CD4-positive, alpha-beta T cell treated with Interleukin-2 at 100 ng/mL for 4 hours (primary cell): ENCODE data around the gene HMCES.
"Not testable (repeated sequence)": the region's sequence is repeated elsewhere in the genome, so short reads cannot be mapped to it uniquely, and the experiment has no call there.

ENCODE experiments used
- DNase-seq: peaks from one replicate; pipeline ENCODE4 v3.0.0-alpha.2; 2020; ENCODE audit warnings: low spot score

HMCES gene

DNA sequence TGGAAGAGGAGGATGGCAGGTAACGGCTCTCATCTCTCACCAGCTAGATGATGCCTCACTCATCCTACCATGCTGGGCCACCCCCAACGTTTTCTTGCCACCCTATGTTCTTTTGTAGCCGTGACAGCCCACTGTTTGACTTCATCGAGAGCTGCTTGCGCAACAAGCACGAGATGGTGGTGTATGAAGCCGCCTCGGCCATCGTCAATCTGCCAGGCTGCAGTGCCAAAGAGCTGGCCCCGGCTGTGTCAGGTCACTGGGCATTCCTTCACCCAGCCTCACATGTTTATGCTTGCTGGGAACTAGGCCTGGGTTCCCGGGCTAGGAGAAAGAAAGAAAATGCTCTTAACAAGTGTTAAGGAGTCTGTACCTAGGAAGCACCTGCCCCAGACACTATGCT, 21.1 kb upstream of the HMCES start:
- DNase-seq = no peak

DNA sequence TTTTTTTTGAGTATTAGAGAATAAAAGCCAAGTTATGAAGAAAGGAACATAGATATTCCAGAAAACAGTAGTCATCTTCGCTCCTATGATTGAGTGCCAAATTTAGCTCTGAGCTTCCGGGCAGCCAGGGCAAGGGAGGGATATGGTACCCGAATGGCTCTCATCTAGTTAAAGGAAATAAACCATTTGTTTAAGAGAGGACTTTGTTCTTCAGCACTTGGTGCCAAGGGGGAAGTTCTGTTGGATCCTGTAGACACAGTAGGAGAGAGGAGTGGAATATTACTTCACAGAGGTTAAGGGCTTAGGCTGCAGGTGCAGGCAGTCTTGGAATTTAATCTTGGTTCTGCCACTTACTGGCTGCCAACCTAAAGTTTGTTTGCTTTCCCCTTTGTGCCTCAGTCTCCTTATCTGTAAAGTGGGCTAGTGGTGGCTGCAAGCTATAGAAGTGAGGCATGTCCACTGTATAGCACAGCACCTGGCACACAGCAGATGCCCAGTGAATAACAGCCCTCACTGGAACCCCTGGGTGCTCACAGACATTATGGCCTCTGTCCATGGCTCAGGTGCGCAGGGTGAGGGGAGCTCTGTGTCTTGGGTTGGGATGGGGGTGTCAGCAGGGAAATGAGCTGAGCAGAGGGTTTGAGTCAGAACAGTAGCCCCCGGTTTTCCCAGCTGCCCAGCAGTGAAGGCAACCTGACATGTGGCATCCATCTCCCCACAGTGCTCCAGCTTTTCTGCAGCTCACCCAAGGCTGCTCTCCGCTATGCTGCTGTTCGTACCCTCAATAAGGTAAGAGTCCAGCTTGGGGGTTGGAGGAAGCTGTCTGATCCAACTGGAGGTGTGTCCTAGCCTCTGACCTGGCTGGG, 18.8 kb upstream of the HMCES start:
- no peak for DNase-seq

DNA sequence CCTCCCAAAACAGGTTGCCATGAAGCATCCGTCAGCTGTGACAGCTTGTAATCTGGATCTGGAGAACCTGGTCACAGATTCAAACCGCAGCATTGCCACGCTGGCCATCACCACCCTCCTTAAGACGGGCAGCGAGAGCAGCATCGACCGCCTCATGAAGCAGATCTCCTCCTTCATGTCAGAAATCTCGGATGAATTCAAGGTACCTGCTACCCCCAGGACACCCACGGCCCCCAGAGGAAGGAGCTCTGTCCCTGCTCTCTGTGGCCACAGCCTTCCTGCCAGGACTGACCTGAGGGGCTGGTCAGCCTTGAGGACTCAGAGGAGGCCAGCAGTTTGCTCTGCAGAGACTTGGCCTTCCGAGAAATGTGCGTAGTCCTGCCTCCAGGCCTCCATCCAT, 18.1 kb upstream of the HMCES start:
- DNase-seq = no peak

DNA sequence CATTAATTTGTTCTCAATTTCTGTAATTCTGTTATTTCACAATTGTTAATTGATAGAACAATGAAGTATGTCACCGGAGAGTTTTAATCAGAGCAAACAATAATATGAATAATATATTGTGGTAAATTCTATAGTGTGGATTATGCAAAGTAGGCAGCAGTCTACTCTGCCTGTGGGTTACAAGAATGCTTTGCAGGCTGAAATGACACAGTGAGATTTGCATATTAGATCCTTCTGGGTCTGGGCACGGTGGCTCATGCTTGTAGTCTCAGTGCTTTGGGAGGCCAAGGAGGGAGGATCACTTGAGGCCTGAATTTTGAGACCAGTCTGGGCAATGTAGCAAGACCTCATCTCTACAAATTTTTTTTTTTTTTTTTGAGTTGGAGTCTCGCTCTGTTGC, 16.8 kb upstream of the HMCES start:
- no peak for DNase-seq

DNA sequence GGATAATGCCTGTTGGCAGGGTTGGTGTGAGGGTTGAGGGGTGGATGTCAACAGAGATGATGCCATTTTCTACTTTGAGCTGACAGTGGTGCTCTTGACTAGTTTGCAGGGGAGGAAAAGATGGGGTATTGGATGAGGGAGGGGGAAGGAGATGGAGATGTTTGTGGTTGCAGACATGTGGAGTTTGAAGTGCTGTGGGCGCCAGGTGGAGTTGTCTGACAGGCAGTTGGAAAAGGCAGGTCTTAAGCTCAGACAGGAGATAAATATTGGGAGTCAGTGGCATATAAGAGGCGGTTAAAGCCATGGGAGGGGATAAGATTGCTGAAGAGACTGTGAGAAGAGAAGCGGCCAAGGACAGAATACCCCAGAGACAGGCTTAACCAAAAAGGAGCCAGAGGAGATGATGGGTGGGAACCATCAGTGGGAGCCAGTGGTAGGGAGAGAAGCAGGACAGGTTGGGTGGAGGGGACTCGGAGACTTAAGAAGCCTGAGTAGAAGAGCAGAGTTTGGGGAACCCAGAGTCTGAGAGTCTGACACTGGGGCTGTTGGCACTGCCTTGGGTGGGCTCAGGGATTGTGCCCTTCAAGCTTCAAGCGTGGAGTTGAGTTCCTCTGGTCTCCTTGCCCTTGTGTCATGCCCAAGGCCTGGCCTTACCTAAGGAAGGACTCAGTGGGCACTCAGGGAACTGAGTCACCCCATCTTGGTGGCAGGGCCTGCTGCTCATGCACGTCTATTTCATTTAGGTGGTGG, 15.3 kb upstream of the HMCES start:
- no peak for DNase-seq

DNA sequence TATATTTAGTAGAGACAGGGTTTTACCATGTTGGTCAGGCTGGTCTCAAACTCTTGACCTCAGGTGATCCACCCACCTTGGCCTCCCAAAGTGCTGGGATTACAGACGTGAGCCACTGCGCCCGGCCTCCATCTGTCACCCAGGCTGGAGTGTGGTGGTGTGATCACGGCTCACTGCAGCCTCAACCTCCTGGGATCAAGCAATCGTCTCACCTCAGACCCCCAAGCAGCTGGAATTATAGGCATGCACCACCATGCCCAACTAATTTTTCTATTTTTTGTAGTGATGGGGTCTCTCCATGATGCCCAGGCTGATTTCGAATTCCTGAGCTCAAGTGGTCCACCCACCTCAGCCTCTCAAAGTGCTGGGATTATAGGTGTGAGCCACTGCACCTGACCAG, 13.7 kb upstream of the HMCES start:
- DNase-seq = not testable (repeated sequence)

DNA sequence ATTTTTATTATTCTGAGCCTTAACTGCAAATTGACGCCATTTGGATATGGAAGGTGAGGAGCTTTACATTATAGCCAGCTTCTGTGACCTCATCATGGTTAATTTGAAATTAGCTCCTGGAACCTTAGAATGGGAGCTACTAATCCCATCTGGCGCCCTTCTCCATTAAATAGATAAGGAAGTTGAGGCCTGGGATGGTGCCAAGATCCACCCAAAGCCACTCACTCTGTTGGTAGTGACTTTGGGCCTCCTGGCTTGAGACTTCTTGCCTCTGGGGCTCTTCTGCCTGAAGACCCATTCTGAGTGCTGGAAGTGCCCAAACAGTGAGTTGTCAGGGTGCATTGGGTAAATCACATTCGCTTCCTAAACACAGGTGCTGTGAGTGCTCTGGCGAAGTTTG, 12.0 kb upstream of the HMCES start:
- no peak for DNase-seq

DNA sequence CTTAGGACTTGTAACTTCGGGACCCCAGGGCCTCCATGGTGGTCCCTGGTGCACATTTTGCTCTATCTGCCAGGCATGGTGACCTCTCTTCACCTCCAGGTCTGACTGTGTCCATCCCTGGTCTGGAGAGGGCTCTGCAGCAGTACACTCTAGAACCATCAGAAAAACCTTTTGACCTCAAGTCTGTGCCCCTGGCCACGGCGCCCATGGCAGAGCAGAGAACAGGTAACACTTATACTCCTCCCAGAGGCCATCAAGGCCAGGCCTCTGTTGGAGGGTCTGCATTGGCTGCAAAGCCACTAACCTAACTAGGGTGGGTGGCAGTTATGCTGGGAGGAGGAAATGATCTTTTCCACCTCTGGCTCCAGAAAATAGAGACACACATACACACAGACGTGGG, 10.3 kb upstream of the HMCES start:
- no peak for DNase-seq

DNA sequence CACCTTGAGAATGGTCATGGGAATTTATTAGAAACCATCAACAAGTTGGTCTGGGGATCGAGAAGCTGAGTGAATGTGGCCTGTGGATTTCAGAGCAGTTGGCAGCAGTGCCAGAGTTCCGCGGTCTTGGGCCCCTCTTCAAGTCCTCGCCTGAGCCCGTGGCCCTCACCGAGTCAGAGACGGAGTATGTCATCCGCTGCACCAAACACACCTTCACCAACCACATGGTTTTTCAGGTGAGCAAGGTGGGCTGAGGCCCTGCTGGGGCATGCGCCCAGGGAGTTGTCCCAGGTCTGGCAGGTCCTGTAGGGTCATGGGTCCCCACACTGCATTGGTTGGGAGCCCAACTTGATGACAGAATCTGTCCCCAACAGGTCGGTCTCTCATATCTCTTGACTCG, 7.0 kb upstream of the HMCES start:
- no peak for DNase-seq

DNA sequence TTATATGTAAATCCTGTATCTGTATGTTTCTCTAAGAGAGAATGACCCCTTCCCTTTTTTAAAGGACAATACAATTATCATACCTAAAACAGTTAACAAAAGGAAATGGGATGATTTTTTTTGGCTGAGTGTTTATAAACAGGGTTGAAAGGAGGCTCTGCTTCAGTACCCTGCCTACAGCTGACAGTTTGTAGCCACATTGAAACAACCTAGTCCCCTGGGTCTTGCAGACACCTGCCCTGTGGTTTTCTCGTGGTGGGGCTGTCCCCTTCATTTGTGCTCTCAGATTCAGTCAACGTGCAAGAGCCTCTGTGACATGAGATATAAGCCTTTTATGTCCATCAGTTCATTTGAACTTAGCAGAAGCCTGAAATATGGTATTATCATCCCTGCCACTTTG, 2.3 kb upstream of the HMCES start:
- DNase-seq = no peak

DNA sequence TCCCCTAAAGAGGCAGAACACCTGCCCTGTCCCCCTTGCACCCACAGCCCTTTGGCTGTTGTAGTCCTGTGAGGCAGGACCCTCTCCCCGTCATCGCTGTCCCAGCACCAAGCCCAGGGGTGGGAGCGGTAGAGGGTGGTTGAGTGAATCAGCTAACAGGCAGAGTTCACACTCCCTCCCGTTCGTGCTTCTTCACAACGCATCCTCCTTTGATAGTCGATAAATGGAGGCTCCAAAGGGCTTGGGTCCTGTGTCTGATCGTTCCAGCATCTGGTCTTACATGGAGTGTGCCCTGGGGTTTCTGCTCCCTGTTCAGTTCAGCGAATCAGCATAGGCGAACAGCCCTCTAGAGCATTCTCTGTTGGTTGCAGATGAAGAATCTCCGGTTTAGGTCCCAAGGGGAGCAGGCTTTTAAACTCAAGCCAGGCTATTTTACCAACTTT, 820 bp upstream of the HMCES start:
- DNase-seq = no peak

DNA sequence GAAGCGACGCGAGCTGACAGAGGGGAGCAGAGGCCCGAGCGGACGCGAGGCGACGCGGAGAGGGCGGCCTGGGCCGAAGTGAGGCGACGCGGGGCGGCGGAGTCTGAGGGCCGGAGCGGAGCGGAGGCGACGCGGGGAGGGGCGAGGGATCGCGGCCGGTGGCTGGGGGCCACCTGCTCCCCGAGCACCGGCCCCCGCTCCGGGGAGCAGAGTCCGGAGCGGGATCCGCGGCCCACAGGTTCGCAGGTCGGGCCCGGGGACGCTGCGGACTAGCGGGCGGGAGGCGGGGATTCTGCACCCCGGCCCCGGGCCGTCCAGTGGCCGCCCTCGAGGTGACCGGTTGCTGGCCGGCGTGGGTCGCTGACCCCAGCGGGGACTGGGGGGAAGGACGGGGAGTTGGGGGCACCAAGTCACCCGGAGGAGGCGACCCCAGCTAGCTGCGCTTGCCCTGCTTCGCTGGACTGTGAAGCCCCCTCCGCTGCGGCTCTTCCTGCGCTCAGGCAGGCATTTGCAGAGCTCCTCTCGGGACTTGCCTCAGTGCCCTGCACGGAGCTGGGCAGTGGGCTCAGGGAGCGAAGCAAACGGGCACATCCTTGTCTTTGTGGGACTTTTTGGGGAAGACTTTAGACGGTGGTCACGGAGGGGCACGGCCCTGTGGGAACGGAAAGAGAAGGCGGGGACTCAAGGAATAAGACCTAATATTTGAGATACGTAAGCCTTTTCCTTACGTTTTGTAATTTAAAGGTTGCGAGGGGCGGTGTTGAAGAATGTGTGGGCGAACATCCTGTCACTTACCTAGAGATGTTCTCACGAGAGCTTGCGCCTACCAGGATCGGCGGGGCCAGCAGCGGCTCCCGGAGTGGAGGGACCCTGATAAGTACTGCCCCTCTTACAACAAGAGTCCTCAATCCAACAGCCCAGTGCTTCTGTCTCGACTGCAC, 566 bp downstream of the HMCES start:
- peak; percentile 41 for DNase-seq

DNA sequence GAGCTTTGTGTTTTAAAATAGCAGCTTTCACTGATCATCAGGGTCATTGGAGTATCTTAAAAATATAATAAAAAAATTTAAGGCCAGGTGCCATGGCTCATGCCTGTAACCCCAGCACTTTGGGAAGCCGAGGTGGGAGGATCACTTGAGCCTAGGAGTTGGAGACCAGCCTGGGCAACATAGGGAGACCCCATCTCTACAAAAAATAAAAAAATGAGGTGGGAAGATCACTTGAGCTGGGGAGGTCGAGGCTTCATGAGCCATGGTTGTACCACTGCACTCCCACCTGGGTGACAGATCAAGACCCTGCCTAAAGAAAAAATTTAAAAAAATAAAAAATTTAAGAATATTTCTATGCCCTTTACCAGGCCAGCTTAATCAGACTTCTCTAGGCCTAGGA, 1.5 kb downstream of the HMCES start:
- DNase-seq = no peak

DNA sequence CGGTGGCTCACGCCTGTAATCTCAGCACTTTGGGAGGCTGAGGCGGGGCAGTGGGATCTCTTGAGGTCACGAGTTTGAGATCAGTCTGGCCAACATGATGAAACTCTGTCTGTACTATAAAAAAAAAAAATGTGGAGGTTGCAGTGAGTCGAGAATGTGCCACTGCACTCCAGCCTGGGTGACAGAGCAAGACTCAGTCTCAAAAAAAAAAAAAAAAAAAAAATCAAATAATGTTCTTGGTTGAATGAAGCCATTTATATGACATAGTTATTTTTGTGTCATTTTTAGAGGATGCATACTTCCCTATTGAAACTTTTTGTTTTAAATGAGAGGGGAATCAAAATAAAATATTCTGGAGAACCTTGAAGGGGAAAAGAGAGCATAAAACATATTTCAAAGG, 3.1 kb downstream of the HMCES start:
- no peak for DNase-seq

DNA sequence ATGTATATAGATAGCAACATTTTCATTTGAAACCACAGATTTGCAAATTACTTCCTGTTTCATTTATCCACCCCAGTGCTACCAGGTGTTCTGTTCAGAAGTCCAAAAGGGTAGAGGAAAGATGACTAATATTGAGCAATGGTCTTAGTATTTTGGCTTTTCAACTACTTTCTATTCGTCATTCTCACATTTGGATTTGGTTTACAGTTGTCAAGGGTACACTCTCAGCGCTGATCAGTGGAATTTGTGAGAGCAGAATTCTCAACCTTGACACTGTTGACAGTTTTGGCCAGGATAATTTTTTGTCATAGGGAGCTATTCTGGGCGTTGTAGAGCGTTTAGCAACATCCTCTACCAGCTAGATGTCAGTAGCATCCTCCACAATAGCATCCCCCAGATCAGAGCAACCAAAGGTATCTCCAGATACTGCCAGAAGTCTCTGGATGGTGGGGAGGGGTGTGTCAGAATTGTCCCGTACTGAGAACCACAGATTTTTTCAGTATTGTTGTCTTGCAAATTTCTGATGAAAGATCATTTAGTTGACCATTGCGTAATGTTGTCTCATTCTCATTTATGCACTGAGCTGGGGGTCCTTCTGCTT, 4.2 kb downstream of the HMCES start:
- peak; percentile 73 for DNase-seq

DNA sequence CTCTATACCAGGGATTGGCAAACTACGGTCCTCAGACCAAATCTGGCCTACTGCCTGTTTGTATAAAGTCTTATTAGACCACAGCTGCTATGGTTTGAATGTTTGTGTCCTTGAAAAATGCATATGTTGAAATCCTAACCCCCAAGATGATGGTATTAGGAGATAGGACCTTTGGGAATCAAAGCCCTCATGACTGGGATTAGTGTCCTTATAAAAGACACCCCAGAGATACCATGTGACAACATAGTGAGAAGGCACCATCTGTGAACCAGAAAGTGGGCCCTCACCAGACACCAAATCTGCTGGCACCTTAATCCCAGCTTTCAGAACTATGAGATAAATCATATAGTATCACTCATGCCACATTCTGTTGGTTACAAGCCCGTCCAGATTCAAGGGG, 7.4 kb downstream of the HMCES start:
- DNase-seq = no peak

DNA sequence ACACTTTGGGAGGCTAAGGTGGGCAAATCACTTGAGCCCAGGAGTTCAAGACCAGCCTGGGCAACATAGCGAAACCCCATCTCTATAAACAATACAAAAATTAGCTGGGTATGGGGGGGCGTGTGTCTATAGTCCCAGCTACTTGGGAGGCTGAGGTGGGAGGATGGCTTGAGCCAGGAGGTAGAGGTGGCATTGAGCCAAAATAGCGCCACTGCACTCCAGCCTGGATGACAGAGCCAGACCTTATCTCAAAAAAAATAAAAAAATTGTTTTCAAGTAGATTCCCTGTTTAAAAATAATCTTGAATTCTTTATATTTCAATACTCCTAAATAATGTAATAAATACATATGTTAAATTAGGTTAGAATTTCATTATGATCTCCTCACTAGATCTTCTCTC, 9.8 kb downstream of the HMCES start:
- no peak for DNase-seq

DNA sequence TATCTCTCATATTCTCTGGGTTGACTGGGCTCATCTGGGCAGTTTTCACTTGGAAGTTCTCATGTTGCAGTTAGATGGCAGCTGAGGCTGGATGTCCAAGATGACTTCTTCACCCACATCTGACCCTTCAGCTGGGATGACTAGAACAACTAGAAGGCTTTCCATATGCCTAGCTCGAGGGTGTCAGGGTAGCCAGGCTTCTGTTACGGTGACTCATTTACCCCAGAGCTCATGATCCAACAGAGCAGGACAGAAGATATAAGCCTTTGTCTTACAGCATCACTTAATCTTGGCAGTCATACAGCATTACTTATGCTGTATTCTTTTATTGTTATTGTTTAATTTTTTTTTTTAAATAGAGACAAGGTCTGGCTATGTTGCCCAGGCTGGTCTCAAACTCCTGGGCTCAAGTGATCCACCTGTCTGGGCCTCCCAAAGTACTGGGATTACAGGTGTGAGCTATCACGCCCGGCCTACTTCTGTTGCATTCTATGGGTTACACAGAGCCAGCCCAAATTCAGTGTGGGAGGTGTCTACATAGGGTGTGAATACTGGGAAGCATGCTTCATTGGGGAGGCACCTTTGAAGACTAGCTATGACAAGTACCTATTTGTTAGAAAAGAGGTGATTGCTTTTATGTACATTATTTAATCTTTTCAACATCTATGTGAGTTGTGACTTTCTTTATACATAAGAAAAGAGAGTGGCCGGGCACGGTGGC, 10.7 kb downstream of the HMCES start:
- DNase-seq = no peak

DNA sequence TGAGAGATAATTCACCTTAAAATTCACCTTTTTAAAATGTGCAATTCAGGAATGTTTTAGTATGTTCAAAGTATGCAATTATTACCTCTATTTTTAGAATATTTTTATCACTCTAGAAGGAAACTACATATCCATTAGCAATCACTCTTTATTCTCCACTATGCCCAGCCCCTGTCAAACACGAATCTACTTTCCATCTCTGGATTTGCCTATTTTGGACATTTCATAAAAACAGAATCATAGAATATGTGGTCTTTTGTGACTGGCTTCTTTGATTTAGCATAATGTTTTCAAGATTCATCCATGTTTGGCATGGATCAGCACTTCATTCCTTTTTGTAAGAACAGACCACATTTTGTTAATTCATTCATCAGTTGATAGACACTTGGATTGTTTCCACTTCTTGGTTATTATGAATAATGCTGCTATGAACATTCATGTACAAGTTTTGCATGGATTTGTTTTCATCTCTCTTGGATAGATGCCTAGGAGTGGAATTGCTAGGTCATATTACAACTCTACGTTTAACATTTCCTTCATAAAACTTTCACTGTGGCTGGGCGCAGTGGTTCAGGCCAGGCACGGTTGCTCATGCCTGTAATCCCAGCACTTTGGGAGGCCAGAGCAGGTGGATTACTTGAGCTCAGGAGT, 12.7 kb downstream of the HMCES start:
- DNase-seq = no peak

DNA sequence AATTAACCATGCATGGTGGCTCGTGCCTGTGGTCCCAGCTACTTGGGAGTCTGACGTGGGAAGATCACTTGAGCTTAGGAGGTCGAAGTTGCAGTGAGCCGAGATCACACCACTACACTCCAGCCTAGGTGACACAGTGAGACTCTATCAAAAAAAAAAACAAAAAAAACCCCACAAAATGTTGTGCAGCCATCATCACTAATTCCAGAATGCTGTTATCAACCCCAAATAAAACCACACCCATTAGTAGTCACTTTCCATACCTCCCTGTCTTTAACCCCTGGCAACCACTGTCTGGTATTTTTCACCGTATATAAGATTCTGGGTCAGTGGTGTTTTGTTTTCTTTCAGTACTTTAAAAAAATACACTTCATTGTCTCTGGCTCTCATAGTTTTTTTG, 16.6 kb downstream of the HMCES start:
- no peak for DNase-seq
